Esophagus muscularis mucosa (tissue), 4 donors: ENCODE data around the gene FMN2. TPM values are rescaled to one million over a fixed set of nuclear protein-coding genes. Genes with fewer than 3 reads are reported as not detected.

ENCODE experiments used
- DNase-seq: peaks from one replicate; pipeline ENCODE4 v3.0.0-alpha.2; 2017; ENCODE audit errors: extremely low spot score
- H3K27ac ChIP-seq, 4 donors: fragments of 200-600 bp; sonication (generic); replicated peaks in 1 of 4; 1 replicate in 3 of 4; 2 replicates in 1 of 4; pipeline ENCODE4 v1.5.1; 2016 to 2019; ENCODE audit warnings: mild to moderate bottlenecking in 1 of 4
- H3K27me3 ChIP-seq, 4 donors: fragments of 200-600 bp; sonication (generic); one replicate each; pipeline versions ENCODE4 v1.5.1 to v1.6.0; 2016 to 2019
- H3K36me3 ChIP-seq, 4 donors: fragments of 200-600 bp; sonication (generic); one replicate each; pipeline ENCODE4 v1.5.1; 2016 to 2019
- H3K4me1 ChIP-seq, 4 donors: fragments of 200-600 bp; sonication (generic); one replicate each; pipeline ENCODE4 v1.5.1; 2016 to 2019
- H3K4me3 ChIP-seq, 4 donors: fragments of 200-600 bp; sonication (generic); 1 replicate in 2 of 4; 2 replicates in 2 of 4; pipeline ENCODE4 v1.5.1; 2016 to 2019; ENCODE audit warnings: mild to moderate bottlenecking in 4 of 4, moderate library complexity in 1 of 4
- H3K9me3 ChIP-seq, 4 donors: fragments of 200-600 bp; sonication (generic); 1 replicate in 3 of 4; 2 replicates in 1 of 4; pipeline ENCODE4 v1.5.1; 2016 to 2019
- CTCF ChIP-seq, 3 experiments: fragments of 200-600 bp in 2 of 3; fragments of 450-650 bp in 1 of 3; sonication (generic) in 2 of 3; IDR thresholded peaks; one replicate each; pipeline ENCODE4 v1.5.1; 2017 to 2019; ENCODE audit warnings: antibody characterized with exemption in 3 of 3, mild to moderate bottlenecking in 2 of 3, moderate library complexity in 1 of 3
- EP300 ChIP-seq: sonication (generic); formaldehyde crosslinking; IDR thresholded peaks from one replicate; pipeline ENCODE4 v1.6.1; 2017; ENCODE audit warnings: antibody characterized with exemption
- POLR2A ChIP-seq: fragments of 450-650 bp; IDR thresholded peaks from one replicate; pipeline ENCODE4 v1.6.1; 2017; ENCODE audit warnings: antibody characterized with exemption, moderate library complexity, mild to moderate bottlenecking, low read depth
- POLR2AphosphoS5 ChIP-seq, 2 donors: sonication (generic); formaldehyde crosslinking; IDR thresholded peaks; one replicate each; pipeline ENCODE4 v1.6.1; 2017; ENCODE audit warnings: antibody characterized with exemption in 2 of 2
- WGBS: methylation state at CpG from one replicate; pipeline ENCODE4 v1.1.5; 2018; 5-methylcytosine and 5-hydroxymethylcytosine counted together
- intact Hi-C: fragments of 100-400 bp; cut with DNase I; formaldehyde crosslinking; loops from one replicate; pipeline ENCODE4 v1.15.1; 2023
- total RNA-seq, 4 donors: library from RNA; depleted of rRNA; stranded (reverse); fragments of >200 nt; gene quantifications; one replicate each; pipeline versions ENCODE4 v1.1.0 to v1.2.1, GENCODE V29; 2016

The FMN2 gene
- total RNA-seq, 4 donors from 2014 or later = 0.32 to 2.5 (median 1.4) TPM

- H3K9me3 ChIP-seq = peaks cover 0 to 14% (median 6%) of the 10 kb centered on the region in 4 donors
- no peaks in the 10 kb centered on the region for H3K27me3 ChIP-seq
- 65% methylated on average over 7 of the region's 7 CpGs for WGBS
- intact Hi-C loops = no loop called here
- H3K27ac ChIP-seq = no peak overlapping the region
- peaks cover 0 to 14% (median 5%) of the 10 kb centered on the region in 4 donors for H3K4me1 ChIP-seq
- H3K36me3 ChIP-seq = no peaks in the 10 kb centered on the region
- no peak for TF ChIP-seq CTCF (IDR thresholded peaks at IDR 0.05)
- TF ChIP-seq POLR2AphosphoS5 (IDR thresholded peaks at IDR 0.05) = peak in 1 of 2 donors; percentile 20
- no peak for DNase-seq
- H3K4me3 ChIP-seq = no peak overlapping the region
These were observed 294.6 kb downstream of the FMN2 start for GRCh38 chr1:240385985-240386978.

DNA sequence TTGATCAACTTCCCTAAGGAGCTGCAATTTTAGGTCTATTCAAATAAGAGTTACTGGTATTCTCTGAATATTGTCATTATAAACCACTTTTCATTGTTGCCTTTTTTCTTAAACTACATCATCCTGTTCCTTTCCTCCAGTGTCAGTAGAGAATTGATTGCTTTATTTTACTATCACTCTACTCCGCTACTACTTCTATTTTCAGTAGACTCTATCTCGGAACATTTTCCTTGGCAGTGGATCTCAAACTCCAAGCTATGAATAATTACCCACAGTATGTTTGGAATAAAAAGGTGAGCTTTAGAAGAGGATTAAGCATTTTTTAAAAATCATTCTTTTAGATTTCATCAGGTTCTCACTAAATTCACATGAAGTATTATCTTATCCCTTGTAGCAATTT, 295.4 kb downstream of the FMN2 start:
- DNase-seq = no peak
- Histone ChIP-seq H3K27ac (no peak overlapping the region), H3K4me3 (no peak overlapping the region), H3K4me1 (peaks cover 0 to 14% (median 5%) of the 10 kb centered on the region in 4 donors), H3K36me3 (no peaks in the 10 kb centered on the region), H3K9me3 (peaks cover 0 to 7% (median 3%) of the 10 kb centered on the region in 4 donors), H3K27me3 (no peaks in the 10 kb centered on the region)
- TF ChIP-seq EP300 = no peak
- TF ChIP-seq POLR2A = no peak
- TF ChIP-seq CTCF (IDR thresholded peaks at IDR 0.05) = no peak
- no peak for TF ChIP-seq POLR2AphosphoS5 (IDR thresholded peaks at IDR 0.05)
- WGBS = 44% methylated on average over 2 of the region's 2 CpGs
- intact Hi-C loops = no loop called here

GRCh38 chr1:240391660-240392260, 300.1 kb downstream of the FMN2 start:
- Histone ChIP-seq H3K4me1 (peaks cover 0 to 7% (median 2%) of the 10 kb centered on the region in 4 donors), H3K9me3 (no peaks in the 10 kb centered on the region), H3K36me3 (no peaks in the 10 kb centered on the region), H3K27me3 (no peaks in the 10 kb centered on the region), H3K4me3 (no peak overlapping the region), H3K27ac (no peak overlapping the region)
- TF ChIP-seq POLR2AphosphoS5 (IDR thresholded peaks at IDR 0.05) = no peak
- TF ChIP-seq EP300 = no peak
- TF ChIP-seq CTCF (IDR thresholded peaks at IDR 0.05) = no peak
- no peak for TF ChIP-seq POLR2A
- DNase-seq = no peak
- intact Hi-C loops = no loop called here
- WGBS = 82% methylated on average over 2 of the region's 2 CpGs

DNA sequence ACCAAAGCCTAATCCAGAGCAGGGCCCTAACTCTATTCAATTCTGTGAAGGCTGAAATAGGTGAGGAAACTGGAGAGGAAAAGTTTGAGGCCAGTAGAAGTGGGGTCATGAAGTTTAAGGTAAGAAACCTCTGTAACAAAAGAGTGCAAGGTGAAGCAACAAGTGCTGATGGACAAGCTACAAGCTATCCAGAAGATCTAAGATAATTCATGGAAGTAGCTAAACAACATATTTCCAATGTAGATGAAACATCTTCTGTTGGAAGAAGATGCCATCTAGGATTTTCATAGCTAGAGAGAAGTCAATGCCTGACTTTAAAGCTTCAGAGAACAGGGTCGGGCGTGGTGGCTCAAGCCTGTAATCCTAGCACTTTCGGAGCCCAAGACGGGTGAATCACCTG, 302.7 kb downstream of the FMN2 start:
- no peak for TF ChIP-seq CTCF (IDR thresholded peaks at IDR 0.05)
- no peak for TF ChIP-seq EP300
- TF ChIP-seq POLR2AphosphoS5 (IDR thresholded peaks at IDR 0.05) = no peak
- no peak for TF ChIP-seq POLR2A
- no peaks in the 10 kb centered on the region for H3K27me3 ChIP-seq
- H3K4me3 ChIP-seq = no peak overlapping the region
- 87% methylated on average over 4 of the region's 4 CpGs for WGBS
- H3K27ac ChIP-seq = no peak overlapping the region
- no peaks in the 10 kb centered on the region for H3K36me3 ChIP-seq
- no peaks in the 10 kb centered on the region for H3K4me1 ChIP-seq
- intact Hi-C loops = no loop called here
- DNase-seq = no peak
- no peaks in the 10 kb centered on the region for H3K9me3 ChIP-seq
